ENCODE measurements around the gene PSKH1. TPM values are rescaled to one million over a fixed set of nuclear protein-coding genes. Genes with fewer than 3 reads are reported as not detected.

PSKH1 gene
- total RNA-seq, 1 donor from 2014 or later: 9.9 TPM

- Histone ChIP-seq H3K27ac (ENCODE audit: low read depth, low read length) (no peak overlapping the region), H3K9ac (ENCODE audit: low read depth in 1 of 3, low read length in 3 of 3) (peak overlapping the region in 1 of 3 donors; percentile 16), H3K4me3 (ENCODE audit: low read length in 3 of 3) (no peak overlapping the region), H3K36me3 (ENCODE audit: control insufficient read depth in 3 of 3, insufficient read depth in 3 of 3, low read length in 3 of 3) (peaks cover 34 to 42% (median 35%) of the 10 kb centered on the region in 3 donors), H3K9me3 (ENCODE audit: control insufficient read depth in 3 of 3, low read length in 3 of 3) (no peaks in the 10 kb centered on the region), H3K27me3 (ENCODE audit: control insufficient read depth in 3 of 3, insufficient read depth in 3 of 3, low read length in 3 of 3) (no peaks in the 10 kb centered on the region), H3K4me1 (ENCODE audit: control insufficient read depth in 3 of 3, insufficient read depth in 3 of 3, low read length in 3 of 3) (peaks cover 22 to 47% (median 39%) of the 10 kb centered on the region in 3 donors)
Measured at GRCh38 chr16:67928561-67929364, 35.7 kb downstream of the PSKH1 start.

GRCh38 chr16:67930191-67930590 lies 37.1 kb downstream of the PSKH1 start:
- Histone ChIP-seq H3K9me3 (ENCODE audit: control insufficient read depth in 3 of 3, low read length in 3 of 3) (no peaks in the 10 kb centered on the region), H3K4me3 (ENCODE audit: low read length in 3 of 3) (no peak overlapping the region), H3K27me3 (ENCODE audit: control insufficient read depth in 3 of 3, insufficient read depth in 3 of 3, low read length in 3 of 3) (no peaks in the 10 kb centered on the region), H3K27ac (ENCODE audit: low read depth, low read length) (no peak overlapping the region), H3K36me3 (ENCODE audit: control insufficient read depth in 3 of 3, insufficient read depth in 3 of 3, low read length in 3 of 3) (peaks cover 31 to 44% (median 35%) of the 10 kb centered on the region in 3 donors), H3K4me1 (ENCODE audit: control insufficient read depth in 3 of 3, insufficient read depth in 3 of 3, low read length in 3 of 3) (peaks cover 32 to 51% (median 43%) of the 10 kb centered on the region in 3 donors), H3K9ac (ENCODE audit: low read depth in 1 of 3, low read length in 3 of 3) (peak overlapping the region in 1 of 3 donors; percentile 16)

DNA sequence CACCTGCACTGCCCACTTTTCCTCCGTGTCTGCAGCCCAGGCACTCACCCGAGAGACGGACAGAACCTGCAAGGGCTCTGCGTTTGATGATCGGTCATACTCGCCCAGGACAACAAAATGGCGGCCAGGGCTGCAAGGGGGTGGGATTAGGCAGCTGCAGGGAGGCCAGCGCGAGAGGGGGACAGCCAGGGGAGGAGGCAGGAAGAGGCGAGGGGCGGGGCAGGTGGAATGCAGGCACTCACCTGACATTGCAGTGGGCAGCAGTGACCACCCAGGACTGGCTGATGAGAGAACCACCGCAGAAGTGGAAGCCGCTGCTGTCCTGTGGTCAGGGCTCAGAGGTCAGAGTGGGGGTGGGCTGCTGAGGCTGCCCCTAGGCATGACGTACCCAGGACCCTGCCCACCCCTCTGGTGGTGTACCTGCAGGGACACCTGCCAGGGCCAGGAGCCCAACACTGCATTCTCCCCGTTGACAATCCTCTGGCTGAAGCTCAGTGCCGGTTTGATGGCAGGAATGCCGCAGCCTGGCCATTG lies 37.7 kb downstream of the PSKH1 start:
- H3K27me3 ChIP-seq (ENCODE audit: control insufficient read depth in 3 of 3, insufficient read depth in 3 of 3, low read length in 3 of 3): no peaks in the 10 kb centered on the region
- H3K27ac ChIP-seq (ENCODE audit: low read depth, low read length): no peak overlapping the region
- H3K4me3 ChIP-seq (ENCODE audit: low read length in 3 of 3): no peak overlapping the region
- H3K4me1 ChIP-seq (ENCODE audit: control insufficient read depth in 3 of 3, insufficient read depth in 3 of 3, low read length in 3 of 3): peaks cover 32 to 50% (median 42%) of the 10 kb centered on the region in 3 donors
- H3K36me3 ChIP-seq (ENCODE audit: control insufficient read depth in 3 of 3, insufficient read depth in 3 of 3, low read length in 3 of 3): peaks cover 31 to 44% (median 35%) of the 10 kb centered on the region in 3 donors
- H3K9ac ChIP-seq (ENCODE audit: low read depth in 1 of 3, low read length in 3 of 3): no peak overlapping the region
- no peaks in the 10 kb centered on the region for H3K9me3 ChIP-seq (ENCODE audit: control insufficient read depth in 3 of 3, low read length in 3 of 3)

DNA sequence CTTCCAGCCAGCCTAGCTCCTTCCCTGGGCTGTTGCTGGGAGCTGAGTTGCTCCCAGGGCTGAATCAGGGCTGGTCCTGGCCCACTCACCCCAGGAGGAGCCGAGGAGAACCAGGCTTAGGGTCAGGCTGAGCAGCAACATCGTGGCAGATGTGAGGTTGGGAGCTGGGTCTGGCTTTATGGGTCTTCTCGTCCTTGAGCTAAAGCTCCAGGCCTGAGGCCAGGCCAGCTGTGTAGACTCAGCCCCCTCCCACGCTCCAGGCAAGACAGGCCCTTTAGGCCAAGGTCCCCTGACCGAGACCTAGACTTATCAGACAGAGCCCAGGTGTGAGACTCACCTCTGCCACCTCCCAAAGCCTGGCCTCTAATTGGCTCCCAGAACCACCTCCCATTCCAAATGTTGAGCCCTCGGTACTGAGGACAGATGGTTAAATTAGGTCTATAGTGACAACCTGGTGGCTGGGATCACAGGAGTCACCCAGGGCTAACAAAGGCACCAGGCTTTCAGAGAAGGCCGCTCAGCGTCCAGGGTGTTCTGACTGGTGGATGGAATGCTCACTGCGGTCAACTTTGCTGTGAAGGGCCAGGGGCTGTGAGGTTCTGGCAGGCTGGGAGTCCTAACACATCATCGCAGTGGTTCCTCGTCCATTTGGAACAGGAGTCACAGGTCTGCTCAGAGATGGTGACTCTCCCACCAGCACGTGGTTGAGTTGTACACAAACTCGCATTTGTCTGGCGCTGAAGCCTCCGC lies 38.8 kb downstream of the PSKH1 start, which contains the start of gene CTRL:
Gene CTRL (minus strand): TSS at position 151 of the 750 bp plus-strand sequence. CDS start 10 bp downstream, at position 141.
- no peaks in the 10 kb centered on the region for H3K27me3 ChIP-seq (ENCODE audit: control insufficient read depth in 3 of 3, insufficient read depth in 3 of 3, low read length in 3 of 3)
- peaks cover 24 to 42% (median 32%) of the 10 kb centered on the region in 3 donors for H3K4me1 ChIP-seq (ENCODE audit: control insufficient read depth in 3 of 3, insufficient read depth in 3 of 3, low read length in 3 of 3)
- H3K4me3 ChIP-seq (ENCODE audit: low read length in 3 of 3): no peak within 1 kb of the TSS
- H3K9ac ChIP-seq (ENCODE audit: low read depth in 1 of 3, low read length in 3 of 3): peak within 1 kb of the TSS in 1 of 3 donors; percentile 16
- H3K36me3 ChIP-seq (ENCODE audit: control insufficient read depth in 3 of 3, insufficient read depth in 3 of 3, low read length in 3 of 3): peaks cover 31 to 44% (median 35%) of the 10 kb centered on the region in 3 donors
- no peaks in the 10 kb centered on the region for H3K9me3 ChIP-seq (ENCODE audit: control insufficient read depth in 3 of 3, low read length in 3 of 3)
- H3K27ac ChIP-seq (ENCODE audit: low read depth, low read length): no peak within 1 kb of the TSS

- H3K4me3 ChIP-seq (ENCODE audit: low read length in 3 of 3): no peak overlapping the region
- H3K27ac ChIP-seq (ENCODE audit: low read depth, low read length): no peak overlapping the region
- H3K36me3 ChIP-seq (ENCODE audit: control insufficient read depth in 3 of 3, insufficient read depth in 3 of 3, low read length in 3 of 3): peaks cover 29 to 41% (median 32%) of the 10 kb centered on the region in 3 donors
- H3K9me3 ChIP-seq (ENCODE audit: control insufficient read depth in 3 of 3, low read length in 3 of 3): no peaks in the 10 kb centered on the region
- peaks cover 24 to 42% (median 34%) of the 10 kb centered on the region in 3 donors for H3K4me1 ChIP-seq (ENCODE audit: control insufficient read depth in 3 of 3, insufficient read depth in 3 of 3, low read length in 3 of 3)
- no peaks in the 10 kb centered on the region for H3K27me3 ChIP-seq (ENCODE audit: control insufficient read depth in 3 of 3, insufficient read depth in 3 of 3, low read length in 3 of 3)
- no peak overlapping the region for H3K9ac ChIP-seq (ENCODE audit: low read depth in 1 of 3, low read length in 3 of 3)
Measured at GRCh38 chr16:67932462-67932840, 39.4 kb downstream of the PSKH1 start.

GRCh38 chr16:67933805-67934204 lies 40.8 kb downstream of the PSKH1 start:
- no peak overlapping the region for H3K27ac ChIP-seq (ENCODE audit: low read depth, low read length)
- H3K36me3 ChIP-seq (ENCODE audit: control insufficient read depth in 3 of 3, insufficient read depth in 3 of 3, low read length in 3 of 3): peaks cover 17 to 29% (median 24%) of the 10 kb centered on the region in 3 donors
- H3K9me3 ChIP-seq (ENCODE audit: control insufficient read depth in 3 of 3, low read length in 3 of 3): no peaks in the 10 kb centered on the region
- H3K9ac ChIP-seq (ENCODE audit: low read depth in 1 of 3, low read length in 3 of 3): no peak overlapping the region
- no peaks in the 10 kb centered on the region for H3K27me3 ChIP-seq (ENCODE audit: control insufficient read depth in 3 of 3, insufficient read depth in 3 of 3, low read length in 3 of 3)
- H3K4me1 ChIP-seq (ENCODE audit: control insufficient read depth in 3 of 3, insufficient read depth in 3 of 3, low read length in 3 of 3): peaks cover 24 to 31% (median 26%) of the 10 kb centered on the region in 3 donors
- no peak overlapping the region for H3K4me3 ChIP-seq (ENCODE audit: low read length in 3 of 3)

DNA sequence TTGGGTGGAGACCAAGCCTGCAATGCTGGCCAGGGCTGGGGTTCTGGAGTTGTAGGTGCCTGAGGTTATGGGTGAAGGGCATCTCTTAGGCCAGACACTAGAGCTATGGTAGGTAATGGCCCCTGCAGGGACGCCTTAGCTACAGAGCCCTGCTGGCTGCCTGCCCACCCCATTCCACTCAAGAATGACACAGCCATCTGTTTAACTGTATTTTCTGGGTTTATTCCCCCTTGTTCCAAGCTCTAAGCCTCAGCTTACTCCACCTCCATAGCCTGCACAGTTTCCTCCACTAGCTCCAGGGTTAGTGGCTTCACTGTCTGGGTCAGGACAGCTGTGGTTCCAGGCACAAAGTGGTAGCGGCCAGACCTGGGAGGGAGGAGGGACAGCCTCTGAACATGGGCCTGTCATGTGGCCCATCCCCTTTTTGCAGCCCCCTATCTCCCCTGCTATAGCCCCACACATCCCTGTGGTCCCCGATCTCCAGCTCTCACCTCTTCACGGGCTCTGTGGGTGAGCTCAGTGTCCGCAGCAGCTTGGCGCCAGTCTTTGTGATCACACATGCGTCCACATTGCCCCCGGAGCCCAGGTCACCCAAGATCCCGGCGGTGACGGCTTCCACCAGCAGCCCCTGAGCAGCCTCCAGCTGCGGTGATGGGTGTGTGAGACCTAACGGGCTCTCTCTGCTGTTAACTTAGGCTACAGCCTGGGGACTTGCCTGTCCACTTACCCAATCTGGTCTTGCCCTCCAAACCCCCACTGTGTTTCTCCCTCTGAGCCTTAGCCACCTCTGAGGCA lies 41.4 kb downstream of the PSKH1 start:
- H3K9me3 ChIP-seq (ENCODE audit: control insufficient read depth in 3 of 3, low read length in 3 of 3): no peaks in the 10 kb centered on the region
- H3K36me3 ChIP-seq (ENCODE audit: control insufficient read depth in 3 of 3, insufficient read depth in 3 of 3, low read length in 3 of 3): peaks cover 12 to 29% (median 24%) of the 10 kb centered on the region in 3 donors
- H3K27me3 ChIP-seq (ENCODE audit: control insufficient read depth in 3 of 3, insufficient read depth in 3 of 3, low read length in 3 of 3): no peaks in the 10 kb centered on the region
- peak overlapping the region; percentile 92 to 100 (median 99) for H3K4me3 ChIP-seq (ENCODE audit: low read length in 3 of 3)
- peaks cover 24 to 31% (median 27%) of the 10 kb centered on the region in 3 donors for H3K4me1 ChIP-seq (ENCODE audit: control insufficient read depth in 3 of 3, insufficient read depth in 3 of 3, low read length in 3 of 3)
- peak overlapping the region; percentile 88 for H3K27ac ChIP-seq (ENCODE audit: low read depth, low read length)
- peak overlapping the region; percentile 94 for H3K9ac ChIP-seq (ENCODE audit: low read depth in 1 of 3, low read length in 3 of 3)

DNA sequence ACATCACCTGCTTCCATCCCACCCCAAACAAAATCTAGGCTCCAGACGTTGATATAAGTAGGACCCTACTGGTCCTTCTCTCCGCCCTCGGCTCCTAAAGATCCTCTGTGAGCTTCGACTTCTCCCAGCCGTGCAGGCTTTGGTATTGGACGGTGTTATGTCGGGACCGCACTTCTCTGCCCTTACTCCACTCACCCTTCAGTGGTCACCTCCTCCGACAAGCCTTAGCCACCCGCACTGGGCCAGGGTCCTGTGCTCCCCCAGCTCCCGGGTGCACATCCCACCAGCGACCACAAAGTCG lies 42.0 kb downstream of the PSKH1 start:
- peak overlapping the region; percentile 94 for H3K9ac ChIP-seq (ENCODE audit: low read depth in 1 of 3, low read length in 3 of 3)
- H3K9me3 ChIP-seq (ENCODE audit: control insufficient read depth in 3 of 3, low read length in 3 of 3): no peaks in the 10 kb centered on the region
- no peaks in the 10 kb centered on the region for H3K27me3 ChIP-seq (ENCODE audit: control insufficient read depth in 3 of 3, insufficient read depth in 3 of 3, low read length in 3 of 3)
- peaks cover 13 to 26% (median 25%) of the 10 kb centered on the region in 3 donors for H3K36me3 ChIP-seq (ENCODE audit: control insufficient read depth in 3 of 3, insufficient read depth in 3 of 3, low read length in 3 of 3)
- peaks cover 25 to 36% (median 32%) of the 10 kb centered on the region in 3 donors for H3K4me1 ChIP-seq (ENCODE audit: control insufficient read depth in 3 of 3, insufficient read depth in 3 of 3, low read length in 3 of 3)
- peak overlapping the region; percentile 88 for H3K27ac ChIP-seq (ENCODE audit: low read depth, low read length)
- peak overlapping the region; percentile 92 to 100 (median 99) for H3K4me3 ChIP-seq (ENCODE audit: low read length in 3 of 3)

GRCh38 chr16:67935402-67936123 lies 42.5 kb downstream of the PSKH1 start:
- H3K36me3 ChIP-seq (ENCODE audit: control insufficient read depth in 3 of 3, insufficient read depth in 3 of 3, low read length in 3 of 3): peaks cover 17 to 26% (median 25%) of the 10 kb centered on the region in 3 donors
- peaks cover 28 to 40% (median 36%) of the 10 kb centered on the region in 3 donors for H3K4me1 ChIP-seq (ENCODE audit: control insufficient read depth in 3 of 3, insufficient read depth in 3 of 3, low read length in 3 of 3)

More at GRCh38 chr16:67935402-67936123, 42.5 kb downstream of the PSKH1 start:
- Histone ChIP-seq H3K27ac (ENCODE audit: low read depth, low read length) (peak overlapping the region; percentile 88), H3K9ac (ENCODE audit: low read depth in 1 of 3, low read length in 3 of 3) (peak overlapping the region; percentile 94), H3K27me3 (ENCODE audit: control insufficient read depth in 3 of 3, insufficient read depth in 3 of 3, low read length in 3 of 3) (no peaks in the 10 kb centered on the region), H3K4me3 (ENCODE audit: low read length in 3 of 3) (peak overlapping the region; percentile 92 to 100 (median 99)), H3K9me3 (ENCODE audit: control insufficient read depth in 3 of 3, low read length in 3 of 3) (no peaks in the 10 kb centered on the region)
